ENCODE results near the gene ADAT2. TPM values are rescaled to one million over a fixed set of nuclear protein-coding genes. Genes with fewer than 3 reads are reported as not detected.

Gene ADAT2
- total and polyA plus RNA-seq, 2 donors (not counting 3 experiments of a cell fraction or from before 2014, with no cell fraction given) = 5.4 to 9.8 TPM

- H3K36me3 ChIP-seq (ENCODE audit: control insufficient read depth in 2 of 2, extremely low read depth in 1 of 2, insufficient read depth in 2 of 2, low read length in 2 of 2) = no peaks in the 10 kb centered on the region
- H3K9me3 ChIP-seq (replicated peaks; ENCODE audit: control insufficient read depth, insufficient read depth, low read length) = no peaks in the 10 kb centered on the region
- no peak overlapping the region for H3K4me2 ChIP-seq (ENCODE audit: insufficient read depth, low read length)
- no peak for FAIRE-seq
- no peaks in the 10 kb centered on the region for H3K27me3 ChIP-seq (ENCODE audit: control insufficient read depth in 2 of 2, insufficient read depth in 2 of 2, low read length in 2 of 2)
- ChIA-PET CTCF (interaction anchor here (0.7 to 1.9 kb wide), 5 partner anchors 13 to 156 kb away, joined by 3 to 5 read pairs (median 3); no protein-coding TSS in a partner anchor), POLR2A (no interaction called here)
- H3K4me3 ChIP-seq (replicated peaks in 1 of 3; ENCODE audit: insufficient read depth in 1 of 3, low read depth in 1 of 3, low read length in 3 of 3) = no peak overlapping the region
- no peak for TF ChIP-seq JUN (IDR thresholded peaks at IDR 0.05; ENCODE audit: borderline replicate concordance, insufficient read depth, insufficient read length, low read depth)
- TF ChIP-seq MAX (IDR thresholded peaks at IDR 0.05; ENCODE audit: insufficient read depth, insufficient read length) = no peak
- no peak for TF ChIP-seq FOS (IDR thresholded peaks at IDR 0.05; ENCODE audit: borderline replicate concordance, insufficient read depth, low read length)
- TF ChIP-seq GATA2 (IDR thresholded peaks at IDR 0.05; ENCODE audit: insufficient read depth, insufficient read length, low read depth, low read length) = no peak
- no peak for TF ChIP-seq MYC (IDR thresholded peaks at IDR 0.05; ENCODE audit: low read depth, low read length)
- no peak for TF ChIP-seq EZH2 (IDR thresholded peaks at IDR 0.05; ENCODE audit: borderline replicate concordance, low read depth, low read length, severe bottlenecking)
- TF ChIP-seq, protein P1, sequence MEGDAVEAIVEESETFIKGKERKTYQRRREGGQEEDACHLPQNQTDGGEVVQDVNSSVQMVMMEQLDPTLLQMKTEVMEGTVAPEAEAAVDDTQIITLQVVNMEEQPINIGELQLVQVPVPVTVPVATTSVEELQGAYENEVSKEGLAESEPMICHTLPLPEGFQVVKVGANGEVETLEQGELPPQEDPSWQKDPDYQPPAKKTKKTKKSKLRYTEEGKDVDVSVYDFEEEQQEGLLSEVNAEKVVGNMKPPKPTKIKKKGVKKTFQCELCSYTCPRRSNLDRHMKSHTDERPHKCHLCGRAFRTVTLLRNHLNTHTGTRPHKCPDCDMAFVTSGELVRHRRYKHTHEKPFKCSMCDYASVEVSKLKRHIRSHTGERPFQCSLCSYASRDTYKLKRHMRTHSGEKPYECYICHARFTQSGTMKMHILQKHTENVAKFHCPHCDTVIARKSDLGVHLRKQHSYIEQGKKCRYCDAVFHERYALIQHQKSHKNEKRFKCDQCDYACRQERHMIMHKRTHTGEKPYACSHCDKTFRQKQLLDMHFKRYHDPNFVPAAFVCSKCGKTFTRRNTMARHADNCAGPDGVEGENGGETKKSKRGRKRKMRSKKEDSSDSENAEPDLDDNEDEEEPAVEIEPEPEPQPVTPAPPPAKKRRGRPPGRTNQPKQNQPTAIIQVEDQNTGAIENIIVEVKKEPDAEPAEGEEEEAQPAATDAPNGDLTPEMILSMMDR (IDR thresholded peaks at IDR 0.05; ENCODE audit: extremely low read depth in 1 of 2, insufficient read depth in 1 of 2, low read depth in 1 of 2, low read length in 2 of 2) = no peak
- TF ChIP-seq POLR2AphosphoS5 (IDR thresholded peaks at IDR 0.05; ENCODE audit: insufficient read depth, low read depth, low read length) = no peak
- no peak for TF ChIP-seq POLR2A (IDR thresholded peaks at IDR 0.05; ENCODE audit: low read depth, low read length)
- intact Hi-C loops (cut with micrococcal nuclease) = no loop called here
- dilution Hi-C loops (cut with MboI; ENCODE audit: extremely low pct_ligation_motif_present, low sequenced_read_pairs) = no loop called here
- no peak overlapping the region for H3K9ac ChIP-seq (replicated peaks; ENCODE audit: extremely low read depth, insufficient read depth, low read length)
- no peaks in the 10 kb centered on the region for H3K79me2 ChIP-seq (ENCODE audit: control insufficient read depth, insufficient read depth, low read length)
- peaks cover 2% of the 10 kb centered on the region for H3K4me1 ChIP-seq (ENCODE audit: control insufficient read depth, extremely low read depth, insufficient read depth, low read length)
- H4K20me1 ChIP-seq (replicated peaks; ENCODE audit: control insufficient read depth, extremely low read depth, insufficient read depth, low read length) = no peaks in the 10 kb centered on the region
- DNase-seq (ENCODE audit: low read depth, low spot score) = no peak
- H3K9me1 ChIP-seq (replicated peaks; ENCODE audit: control insufficient read depth, extremely low read depth, insufficient read depth, low read length) = no peaks in the 10 kb centered on the region
- no TSS peak for BruUV-seq (replicated peaks)
- H3K27ac ChIP-seq (ENCODE audit: insufficient read depth, low read depth, low read length) = no peak overlapping the region
- H2AFZ ChIP-seq (ENCODE audit: low read depth, low read length) = no peak overlapping the region
These were observed 49.4 kb downstream of the ADAT2 start for GRCh38 chr6:143401068-143401446.
